NCI-H146 treated with DMSO at 0.1 percent for 48 hours (cell line): Measurements from ENCODE around the gene GNGT2.

Experiments
- DNase-seq: peaks from one replicate; lab custom pipeline; 2025; ENCODE audit not compliant: unreplicated experiment; lab: John Stamatoyannopoulos, UW

The GNGT2 gene

DNA sequence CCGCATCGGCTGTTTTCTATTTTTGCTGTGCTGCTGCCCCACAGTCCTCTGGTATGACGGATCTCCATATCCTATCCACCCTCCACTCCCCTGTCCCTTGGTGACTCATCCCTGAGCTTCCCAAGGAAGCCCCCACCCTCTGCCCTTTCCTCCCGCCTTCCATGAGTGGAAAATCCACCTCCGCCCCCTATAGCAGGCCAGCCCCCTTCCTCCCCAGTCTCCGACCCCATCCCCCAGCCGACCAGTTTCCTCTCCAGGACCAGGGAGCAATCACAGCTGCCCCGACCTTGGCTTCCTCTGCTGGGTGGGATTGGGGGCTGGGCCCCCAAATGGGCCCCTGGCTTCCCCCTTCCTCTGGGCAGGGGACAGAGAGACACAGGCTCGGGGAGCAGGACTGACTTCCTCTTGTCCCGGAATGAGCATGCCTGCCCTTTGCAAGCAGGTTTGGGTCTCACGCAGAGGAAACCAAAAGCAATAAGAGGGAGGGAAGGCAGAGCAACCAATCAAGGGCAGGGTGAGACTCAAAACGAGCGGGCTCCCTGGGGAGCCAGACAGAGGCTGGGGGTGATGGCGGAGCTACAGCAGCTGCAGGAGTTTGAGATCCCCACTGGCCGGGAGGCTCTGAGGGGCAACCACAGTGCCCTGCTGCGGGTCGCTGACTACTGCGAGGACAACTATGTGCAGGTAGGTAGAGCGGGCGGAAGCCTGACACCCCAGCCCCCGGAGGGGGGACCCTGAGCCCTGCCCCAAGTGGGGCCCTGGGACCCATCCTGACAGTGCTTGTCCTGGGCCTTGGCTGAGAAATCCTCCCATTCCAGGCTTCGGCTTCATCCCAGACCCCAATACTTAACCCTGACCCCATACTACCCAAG lies at the start of gene GNGT2, which contains the start of gene ABI3:
Gene GNGT2, minus strand, starts transcription at position 417 of the 872 bp plus-strand sequence. CDS start 3,152 bp downstream, outside the sequence.
Gene ABI3, plus strand, starts transcription at position 550 of the 872 bp plus-strand sequence. Its CDS starts 18 bp downstream, at position 568.
- no peak for DNase-seq

GRCh38 chr17:49259663-49260010 lies 49.3 kb upstream of the GNGT2 start:
- no peak for DNase-seq

GRCh38 chr17:49258394-49258793 lies 48.0 kb upstream of the GNGT2 start:
- DNase-seq = no peak

GRCh38 chr17:49255125-49255524 lies 44.8 kb upstream of the GNGT2 start:
- no peak for DNase-seq

DNA sequence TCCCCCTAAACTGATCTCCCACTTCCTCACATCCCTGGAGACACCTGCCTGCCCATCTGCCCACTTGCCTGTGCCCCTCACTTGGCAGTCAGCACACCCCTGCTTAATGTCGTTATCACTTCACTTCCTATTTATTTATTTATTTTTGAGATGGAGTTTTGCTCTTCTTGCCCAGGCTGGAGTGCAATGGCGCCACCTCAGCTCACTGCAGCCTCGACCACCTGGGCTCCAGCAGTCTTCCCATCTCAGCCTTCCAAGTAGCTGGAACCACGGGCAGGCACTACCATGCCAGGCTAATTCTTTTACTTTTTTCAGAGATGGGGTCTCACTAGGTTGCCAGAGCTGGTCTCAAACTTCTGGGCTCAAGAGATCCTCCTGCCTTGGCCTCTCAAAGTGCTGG lies 43.7 kb upstream of the GNGT2 start:
- no peak for DNase-seq

DNA sequence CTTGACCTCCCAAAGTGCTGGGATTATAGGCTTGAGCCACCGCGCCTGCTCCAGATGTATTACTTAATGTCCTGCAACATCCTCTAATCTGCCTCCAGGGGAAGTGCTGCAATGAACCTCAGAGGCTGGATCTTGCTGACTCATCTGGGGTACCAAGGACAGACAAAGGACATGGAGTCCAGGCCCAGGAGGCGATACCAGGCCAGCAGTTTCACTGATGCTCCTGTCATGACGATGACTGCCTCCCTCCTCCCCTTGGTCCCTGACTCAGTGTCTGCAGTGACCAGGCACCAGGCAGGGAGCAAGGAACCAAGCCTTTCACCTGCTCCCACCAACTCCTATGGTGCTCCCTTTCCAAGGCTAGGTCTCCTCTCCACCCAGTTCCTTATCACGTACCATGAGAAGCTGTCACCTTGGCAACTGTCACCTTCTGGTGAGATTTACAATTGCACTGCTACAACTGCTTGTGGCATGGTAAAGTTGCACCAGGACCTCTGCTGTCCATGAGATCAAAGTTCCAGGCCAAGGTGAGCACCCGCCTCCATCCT lies 41.8 kb upstream of the GNGT2 start:
- no peak for DNase-seq

- DNase-seq = no peak
These were observed 39.6 kb upstream of the GNGT2 start for GRCh38 chr17:49249890-49250522.

DNA sequence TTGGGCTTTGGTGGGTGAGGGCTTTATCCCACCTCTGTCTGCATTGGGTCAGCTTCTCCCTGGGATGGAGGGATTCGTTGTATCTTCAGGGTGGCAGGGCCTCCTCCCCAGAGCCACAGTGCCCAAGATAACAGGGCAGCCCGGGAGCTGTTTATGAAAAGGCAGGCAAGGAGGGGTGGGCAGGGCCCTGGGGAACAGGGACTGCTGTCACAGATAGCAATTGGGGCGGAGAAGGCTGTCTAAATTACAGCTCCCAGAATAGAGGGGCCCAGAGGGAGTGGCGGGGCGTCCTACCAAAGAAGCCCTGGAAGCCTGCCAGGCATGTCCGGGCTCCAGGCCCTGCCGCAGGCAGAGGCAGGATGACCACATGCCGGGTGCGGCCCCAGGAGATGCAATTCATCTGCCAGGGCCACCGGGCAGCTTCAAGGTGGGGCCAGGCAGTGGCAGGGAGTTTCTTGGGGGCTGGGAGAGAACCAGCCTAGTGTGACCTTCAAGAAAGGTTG lies 39.0 kb upstream of the GNGT2 start:
- DNase-seq = no peak

- DNase-seq = no peak
These were observed 37.6 kb upstream of the GNGT2 start for GRCh38 chr17:49247944-49248343.

DNA sequence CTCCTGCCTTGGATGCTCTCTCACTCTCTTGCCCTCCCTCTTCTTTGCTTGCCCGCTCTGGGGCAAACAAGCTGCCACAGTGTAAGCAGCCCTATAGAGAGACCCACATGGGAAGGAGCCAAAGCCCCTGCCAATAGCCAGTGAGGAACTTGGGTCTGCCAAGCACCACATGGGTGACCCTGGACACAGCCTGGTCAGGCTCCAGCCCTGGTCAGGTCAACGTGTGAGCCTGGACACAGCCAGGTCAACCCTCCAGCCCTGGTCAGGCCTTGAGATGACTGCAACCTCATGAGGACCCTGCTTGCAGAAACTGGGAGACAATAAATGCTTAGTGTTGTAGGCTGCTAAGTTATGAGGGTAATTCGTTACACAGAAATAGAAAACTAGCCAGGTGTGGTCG lies 34.5 kb upstream of the GNGT2 start:
- no peak for DNase-seq

DNA sequence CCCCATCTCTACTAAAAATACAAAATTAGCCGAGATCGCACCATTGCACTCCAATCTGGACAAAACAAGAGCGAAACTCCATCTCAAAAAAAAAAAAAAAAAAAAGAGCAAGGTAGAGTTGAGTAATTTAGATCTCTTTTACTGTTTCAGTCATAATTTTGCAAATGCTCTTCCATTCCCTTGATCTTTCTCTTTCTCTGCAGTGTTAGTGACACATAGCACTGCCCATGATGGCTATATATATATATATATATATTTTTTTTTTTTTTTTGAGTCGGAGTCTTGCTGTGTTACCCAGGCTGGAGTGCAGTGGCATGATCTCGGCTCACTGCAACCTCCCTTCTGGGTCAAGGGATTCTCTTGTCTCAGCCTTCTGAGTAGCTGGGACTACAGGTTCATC lies 32.4 kb upstream of the GNGT2 start:
- no peak for DNase-seq

- no peak for DNase-seq
These were observed 31.5 kb upstream of the GNGT2 start for GRCh38 chr17:49241692-49242397.

DNA sequence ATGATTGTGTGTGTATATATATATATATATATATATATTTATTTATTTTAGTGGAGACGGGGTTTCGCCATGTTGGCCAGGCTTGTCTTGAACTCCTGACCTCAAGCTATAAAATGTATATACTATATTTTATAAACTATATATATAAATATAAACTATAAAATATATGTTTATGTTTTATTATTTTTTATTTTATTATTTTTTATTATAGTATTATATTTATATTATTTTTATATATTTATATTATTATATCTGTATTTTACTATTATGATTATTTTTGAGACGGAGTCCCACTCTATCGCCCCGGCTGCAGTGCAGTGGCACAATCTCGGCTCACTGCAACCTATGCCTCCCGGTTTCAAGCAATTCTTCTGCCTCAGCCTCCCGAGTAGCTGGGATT lies 30.7 kb upstream of the GNGT2 start:
- no peak for DNase-seq

GRCh38 chr17:49240619-49241018 lies 30.2 kb upstream of the GNGT2 start:
- no peak for DNase-seq

DNA sequence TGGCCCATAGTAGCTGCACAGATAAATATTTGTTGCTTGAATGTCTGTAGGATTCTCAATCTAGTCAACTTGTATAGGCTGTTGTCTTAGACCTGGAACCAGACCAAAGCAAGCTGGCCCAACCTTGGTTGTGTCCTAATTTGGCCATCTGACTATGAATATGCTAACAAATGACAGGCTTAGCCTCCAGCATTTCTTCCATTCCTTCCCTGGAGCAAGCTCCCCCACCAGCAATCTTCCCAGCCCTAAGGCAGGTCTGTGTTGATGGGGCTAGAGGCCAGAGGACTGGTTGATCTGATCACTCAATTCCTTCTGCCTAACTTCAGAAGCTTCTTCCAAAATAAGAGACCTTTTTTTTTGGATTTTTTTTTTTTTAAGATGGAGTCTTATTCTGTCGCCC lies 29.6 kb upstream of the GNGT2 start:
- no peak for DNase-seq

DNA sequence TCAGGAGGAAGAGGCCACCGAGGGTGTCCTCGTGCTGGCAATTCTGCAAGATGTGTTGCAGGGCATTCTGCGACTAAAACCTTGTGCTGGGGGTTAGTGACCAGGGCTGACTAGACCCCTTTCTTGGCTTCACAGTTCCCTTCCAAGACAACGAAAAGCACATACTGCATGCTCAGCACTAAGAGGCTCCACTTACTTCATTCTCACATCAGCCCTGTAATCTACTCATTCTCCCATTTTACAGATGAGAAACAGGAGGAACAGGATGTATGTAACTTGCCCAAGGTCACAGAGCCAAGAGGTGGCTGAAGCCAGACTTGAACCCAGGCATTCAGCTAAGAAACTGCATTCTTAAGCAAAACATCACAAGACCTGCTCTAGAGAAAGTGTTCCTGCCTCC lies 25.5 kb upstream of the GNGT2 start:
- DNase-seq = no peak

- no peak for DNase-seq
These were observed 24.2 kb upstream of the GNGT2 start for GRCh38 chr17:49234509-49235080.

GRCh38 chr17:49231563-49231894 lies 21.2 kb upstream of the GNGT2 start:
- DNase-seq = no peak

DNA sequence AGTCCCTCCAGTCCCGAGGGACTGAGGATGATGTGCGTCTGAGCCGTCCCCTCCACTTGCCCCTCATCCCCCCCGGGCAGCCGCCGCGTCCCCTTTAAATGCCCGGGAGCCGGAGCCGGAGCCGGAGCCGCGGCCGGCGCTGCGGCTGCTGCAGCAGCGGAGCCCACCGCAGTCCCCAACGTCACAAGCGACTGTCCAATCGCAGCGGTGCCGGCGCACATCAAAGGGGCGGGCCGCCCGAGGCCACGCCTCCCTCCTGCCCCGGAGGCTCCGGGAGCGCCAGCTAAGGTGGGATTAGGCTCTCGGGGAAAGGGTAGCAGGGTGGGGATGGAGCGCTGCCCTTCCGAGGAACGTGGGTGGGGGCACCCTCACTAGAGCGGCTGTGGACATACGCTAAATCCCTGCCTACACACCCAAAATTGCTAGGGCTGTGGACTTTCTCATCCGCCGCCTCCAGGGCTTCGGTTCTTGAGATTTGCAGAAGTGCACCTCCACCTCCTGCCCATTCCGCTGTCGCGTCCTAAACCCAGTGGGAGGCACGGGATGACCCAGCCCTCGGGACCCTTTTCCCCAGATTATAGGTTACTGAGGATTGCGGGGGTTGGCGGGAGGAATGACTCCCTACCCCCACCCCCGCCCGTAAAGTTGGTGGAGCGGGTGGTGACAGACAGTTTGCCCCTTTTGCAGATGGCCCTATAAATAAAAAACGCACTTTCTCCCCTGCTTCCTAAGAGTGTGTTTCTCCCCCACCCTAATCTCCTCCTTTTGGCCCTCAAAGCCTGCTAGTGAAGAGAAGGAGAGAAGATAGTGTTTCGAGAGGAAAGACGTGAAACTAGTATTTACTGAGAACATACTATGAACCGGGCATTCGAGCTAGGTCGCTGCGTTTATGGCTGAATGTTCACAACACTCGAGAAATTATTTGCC lies 20.5 kb upstream of the GNGT2 start, which contains the start of gene PHOSPHO1:
Gene PHOSPHO1, minus strand, starts transcription at position 152 of the 927 bp plus-strand sequence. CDS start 4,096 bp downstream, outside the sequence.
- DNase-seq = peak; percentile 33
